Ascending aorta (tissue), 2 donors: ENCODE data around the gene CEP63. TPM values are rescaled to one million over a fixed set of nuclear protein-coding genes. Genes with fewer than 3 reads are reported as not detected.
A peak's percentile ranks its signal among the peaks of the same experiment; 100 is the strongest.

ENCODE experiments used
- DNase-seq, 2 donors: peaks; one replicate each; pipeline ENCODE4 v3.0.0-alpha.2; 2019; ENCODE audit warnings: low spot score in 2 of 2
- H3K27ac ChIP-seq, 2 donors: fragments of 200-600 bp; sonication (generic); one replicate each; pipeline ENCODE4 v1.5.1; 2016 to 2017; ENCODE audit warnings: mild to moderate bottlenecking in 1 of 2
- H3K27me3 ChIP-seq: fragments of 200-600 bp; sonication (generic); one replicate; pipeline ENCODE4 v1.5.1; 2017
- H3K36me3 ChIP-seq, 2 donors: fragments of 200-600 bp; sonication (generic); one replicate each; pipeline ENCODE4 v1.5.1; 2016
- H3K4me1 ChIP-seq, 2 donors: fragments of 200-600 bp; sonication (generic); one replicate each; pipeline ENCODE4 v1.5.1; 2016 to 2017; ENCODE audit warnings: mild to moderate bottlenecking in 1 of 2
- H3K4me3 ChIP-seq, 2 donors: fragments of 200-600 bp; sonication (generic); one replicate each; pipeline ENCODE4 v1.5.1; 2016 to 2017; ENCODE audit warnings: mild to moderate bottlenecking in 1 of 2
- H3K9me3 ChIP-seq, 2 donors: fragments of 200-600 bp; sonication (generic); one replicate each; pipeline ENCODE4 v1.5.1; 2016
- intact Hi-C: fragments of 100-400 bp; cut with DNase I; formaldehyde crosslinking; loops from one replicate; pipeline ENCODE4 v1.15.1; 2023
- total RNA-seq: library from RNA; depleted of rRNA; stranded (reverse); fragments of >200 nt; gene quantifications from one replicate; pipeline ENCODE4 v1.1.0, GENCODE V29; 2016
- TF ChIP-seq, protein P1 (sequence below), 3 experiments: fragments of 200-600 bp in 2 of 3; fragments of 450-650 bp in 1 of 3; sonication (generic) in 2 of 3; IDR thresholded peaks; one replicate each; pipeline ENCODE4 v1.5.1; 2016 to 2019; ENCODE audit warnings: antibody characterized with exemption in 3 of 3, mild to moderate bottlenecking in 1 of 3, moderate library complexity in 1 of 3

The CEP63 gene
- total RNA-seq, 1 donor from 2014 or later, result 5.3 TPM

GRCh38 chr3:134487406-134487805 lies 1.5 kb downstream of the CEP63 start:
- H3K36me3 ChIP-seq, result no peaks in the 10 kb centered on the region
- TF ChIP-seq, protein P1, sequence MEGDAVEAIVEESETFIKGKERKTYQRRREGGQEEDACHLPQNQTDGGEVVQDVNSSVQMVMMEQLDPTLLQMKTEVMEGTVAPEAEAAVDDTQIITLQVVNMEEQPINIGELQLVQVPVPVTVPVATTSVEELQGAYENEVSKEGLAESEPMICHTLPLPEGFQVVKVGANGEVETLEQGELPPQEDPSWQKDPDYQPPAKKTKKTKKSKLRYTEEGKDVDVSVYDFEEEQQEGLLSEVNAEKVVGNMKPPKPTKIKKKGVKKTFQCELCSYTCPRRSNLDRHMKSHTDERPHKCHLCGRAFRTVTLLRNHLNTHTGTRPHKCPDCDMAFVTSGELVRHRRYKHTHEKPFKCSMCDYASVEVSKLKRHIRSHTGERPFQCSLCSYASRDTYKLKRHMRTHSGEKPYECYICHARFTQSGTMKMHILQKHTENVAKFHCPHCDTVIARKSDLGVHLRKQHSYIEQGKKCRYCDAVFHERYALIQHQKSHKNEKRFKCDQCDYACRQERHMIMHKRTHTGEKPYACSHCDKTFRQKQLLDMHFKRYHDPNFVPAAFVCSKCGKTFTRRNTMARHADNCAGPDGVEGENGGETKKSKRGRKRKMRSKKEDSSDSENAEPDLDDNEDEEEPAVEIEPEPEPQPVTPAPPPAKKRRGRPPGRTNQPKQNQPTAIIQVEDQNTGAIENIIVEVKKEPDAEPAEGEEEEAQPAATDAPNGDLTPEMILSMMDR (IDR thresholded peaks at IDR 0.05), result no peak
- intact Hi-C loops, result loop anchor here (2.0 to 10.0 kb wide), 4 partner anchors 235 to 1765 kb away; partner anchors contain the start of genes NPHP3, PPP2R3A, RYK and SRPRB
- no peaks in the 10 kb centered on the region for H3K9me3 ChIP-seq
- H3K4me1 ChIP-seq, result peaks cover 23 to 35% of the 10 kb centered on the region in 2 donors
- peak overlapping the region in 1 of 2 donors; percentile 78 for H3K4me3 ChIP-seq
- peak overlapping the region in 1 of 2 donors; percentile 98 for H3K27ac ChIP-seq
- no peaks in the 10 kb centered on the region for H3K27me3 ChIP-seq
- no peak for DNase-seq

GRCh38 chr3:134494495-134494894 lies 8.6 kb downstream of the CEP63 start:
- Histone ChIP-seq H3K4me1 (no peaks in the 10 kb centered on the region), H3K27ac (no peak overlapping the region), H3K9me3 (no peaks in the 10 kb centered on the region), H3K36me3 (peaks cover 0 to 13% of the 10 kb centered on the region in 2 donors), H3K27me3 (no peaks in the 10 kb centered on the region), H3K4me3 (no peak overlapping the region)
- DNase-seq, result no peak
- intact Hi-C loops, result loop anchor here (5.0 kb wide), 1 partner anchor 282 kb away; no protein-coding TSS in a partner anchor
- TF ChIP-seq, protein P1 (IDR thresholded peaks at IDR 0.05), result no peak

- Histone ChIP-seq H3K36me3 (peaks cover 0 to 13% of the 10 kb centered on the region in 2 donors), H3K27ac (no peak overlapping the region), H3K27me3 (no peaks in the 10 kb centered on the region), H3K9me3 (no peaks in the 10 kb centered on the region), H3K4me3 (no peak overlapping the region), H3K4me1 (no peaks in the 10 kb centered on the region)
- DNase-seq, result no peak
- TF ChIP-seq, protein P1 (IDR thresholded peaks at IDR 0.05), result no peak
- intact Hi-C loops, result no loop called here
Observed at GRCh38 chr3:134495980-134496379, 10.1 kb downstream of the CEP63 start.

DNA sequence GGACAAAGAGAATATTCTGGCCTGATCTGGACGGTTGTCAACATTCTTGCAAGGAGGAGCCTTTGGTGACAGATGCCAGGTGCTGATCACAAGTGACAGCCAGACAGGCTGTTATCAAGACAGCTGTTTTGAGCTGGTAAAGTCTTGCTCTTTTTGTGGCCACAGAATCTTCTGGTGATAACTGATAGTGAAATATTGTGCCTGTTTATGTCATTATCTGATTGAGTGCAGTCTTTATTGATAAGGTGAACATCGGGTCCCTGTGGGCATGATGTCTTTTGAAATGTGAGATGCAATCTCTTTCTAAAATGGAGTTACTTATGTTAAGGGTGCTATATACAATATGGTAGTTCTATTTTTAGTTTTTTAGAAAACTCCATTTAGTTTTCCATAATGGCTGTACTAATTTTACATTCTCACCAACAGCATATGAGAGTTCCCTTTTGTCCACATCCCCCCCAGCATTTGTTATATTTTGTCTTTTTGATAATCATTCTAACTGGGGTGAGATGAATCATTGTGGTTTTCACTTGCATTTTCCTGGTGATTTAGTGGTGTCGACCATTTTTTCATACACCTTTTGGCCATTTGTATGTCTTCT lies 10.7 kb downstream of the CEP63 start:
- intact Hi-C loops, result no loop called here
- no peaks in the 10 kb centered on the region for H3K9me3 ChIP-seq
- H3K4me1 ChIP-seq, result no peaks in the 10 kb centered on the region

DNA sequence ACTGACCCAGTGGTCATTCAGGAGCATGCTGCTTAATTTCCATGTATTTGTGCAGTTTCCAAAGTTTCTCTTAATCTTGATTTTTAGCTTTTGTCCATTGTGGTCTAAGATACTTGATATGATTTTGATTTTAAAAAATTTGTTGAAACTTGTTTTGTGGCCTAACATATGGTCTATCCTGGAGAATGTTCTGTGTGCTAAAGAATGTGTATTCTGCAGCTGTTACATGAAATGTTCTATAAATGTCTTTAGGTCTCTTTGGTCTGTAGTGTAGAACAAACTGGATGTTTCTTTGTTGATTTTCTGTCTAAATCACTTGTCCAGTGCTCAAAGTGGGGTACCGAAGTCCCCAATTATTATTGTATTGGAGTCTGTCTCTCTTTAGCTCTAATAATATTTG lies 17.4 kb downstream of the CEP63 start:
- intact Hi-C loops, result no loop called here
- TF ChIP-seq, protein P1 (IDR thresholded peaks at IDR 0.05), result no peak
- H3K36me3 ChIP-seq, result peaks cover 4 to 17% of the 10 kb centered on the region in 2 donors
- H3K9me3 ChIP-seq, result peaks cover 6 to 26% of the 10 kb centered on the region in 2 donors
- no peaks in the 10 kb centered on the region for H3K27me3 ChIP-seq
- no peaks in the 10 kb centered on the region for H3K4me1 ChIP-seq
- no peak for DNase-seq
- no peak overlapping the region for H3K27ac ChIP-seq
- no peak overlapping the region for H3K4me3 ChIP-seq

More for the DNA sequence above, 10.7 kb downstream of the CEP63 start:
- Histone ChIP-seq H3K4me3 (no peak overlapping the region), H3K36me3 (peaks cover 0 to 13% of the 10 kb centered on the region in 2 donors), H3K27me3 (no peaks in the 10 kb centered on the region), H3K27ac (no peak overlapping the region)
- DNase-seq, result no peak
- TF ChIP-seq, protein P1 (IDR thresholded peaks at IDR 0.05), result no peak
